Mesothelial cell of epicardium (in vitro differentiated cells): ENCODE results near the gene NACC2. TPM values are rescaled to one million over a fixed set of nuclear protein-coding genes. Genes with fewer than 3 reads are reported as not detected.

Experiments
- DNase-seq, 2 experiments: peaks; one replicate each; pipeline ENCODE4 v3.0.0; 2021; ENCODE audit warnings: low spot score in 2 of 2; ENCODE audit not compliant: unreplicated experiment in 2 of 2
- H3K27ac Mint-ChIP-seq: 2 replicates; pipeline ENCODE4 v1.8.0; 2021; ENCODE audit warnings: mixed read lengths
- H3K27me3 Mint-ChIP-seq: 2 replicates; pipeline ENCODE4 v1.8.0; 2021; ENCODE audit warnings: low read depth, mixed read lengths
- H3K36me3 Mint-ChIP-seq: 2 replicates; pipeline ENCODE4 v1.8.0; 2021; ENCODE audit warnings: mixed read lengths
- H3K4me1 Mint-ChIP-seq: 2 replicates; pipeline ENCODE4 v1.8.0; 2021; ENCODE audit warnings: mixed read lengths
- H3K4me3 Mint-ChIP-seq: 2 replicates; pipeline ENCODE4 v1.8.0; 2021; ENCODE audit warnings: mild to moderate bottlenecking, moderate library complexity, mixed read lengths
- H3K9me3 Mint-ChIP-seq: 2 replicates; pipeline ENCODE4 v1.8.0; 2021; ENCODE audit warnings: mixed read lengths
- CTCF ChIP-seq: fragments of 200-600 bp; sonication (generic); IDR thresholded peaks from one replicate; pipeline ENCODE4 v1.5.0; 2021; ENCODE audit warnings: antibody characterized with exemption; ENCODE audit not compliant: unreplicated experiment
- total RNA-seq: library from RNA; stranded (reverse); gene quantifications from 3 replicates; pipeline ENCODE4 v1.2.1, GENCODE V29; 2021

The NACC2 gene
- total RNA-seq, 1 donor from 2014 or later = 18.4 TPM

GRCh38 chr9:136023410-136024225 is 71.5 kb downstream of the NACC2 start:
- Mint-ChIP-seq H3K4me3 (no peak overlapping the region), H3K27ac (no peak overlapping the region)
- no peak for TF ChIP-seq CTCF

GRCh38 chr9:136022731-136023409 is 72.2 kb downstream of the NACC2 start:
- Mint-ChIP-seq H3K36me3 (peaks cover 12% of the 10 kb centered on the region), H3K4me1 (no peaks in the 10 kb centered on the region), H3K4me3 (no peak overlapping the region), H3K27ac (no peak overlapping the region), H3K9me3 (no peaks in the 10 kb centered on the region), H3K27me3 (no peaks in the 10 kb centered on the region)
- no peak for TF ChIP-seq CTCF
- no peak for DNase-seq

More at GRCh38 chr9:136023410-136024225, 71.5 kb downstream of the NACC2 start:
- Mint-ChIP-seq H3K9me3 (no peaks in the 10 kb centered on the region), H3K4me1 (no peaks in the 10 kb centered on the region), H3K36me3 (peaks cover 12% of the 10 kb centered on the region), H3K27me3 (no peaks in the 10 kb centered on the region)
- DNase-seq = no peak

- Mint-ChIP-seq H3K27ac (no peak overlapping the region), H3K4me3 (no peak overlapping the region), H3K27me3 (no peaks in the 10 kb centered on the region), H3K36me3 (peaks cover 9% of the 10 kb centered on the region), H3K4me1 (no peaks in the 10 kb centered on the region), H3K9me3 (no peaks in the 10 kb centered on the region)
- peak; percentile 37 for TF ChIP-seq CTCF
- DNase-seq = no peak
Measured at GRCh38 chr9:136021872-136022681, 73.0 kb downstream of the NACC2 start.

GRCh38 chr9:136021171-136021871 is 73.8 kb downstream of the NACC2 start:
- H3K9me3 Mint-ChIP-seq = no peaks in the 10 kb centered on the region
- no peaks in the 10 kb centered on the region for H3K27me3 Mint-ChIP-seq
- peaks cover 5% of the 10 kb centered on the region for H3K36me3 Mint-ChIP-seq
- no peak overlapping the region for H3K27ac Mint-ChIP-seq
- H3K4me3 Mint-ChIP-seq = no peak overlapping the region
- DNase-seq = no peak
- no peaks in the 10 kb centered on the region for H3K4me1 Mint-ChIP-seq
- TF ChIP-seq CTCF = no peak

- no peak overlapping the region for H3K4me3 Mint-ChIP-seq
- peaks cover 4% of the 10 kb centered on the region for H3K36me3 Mint-ChIP-seq
- no peak for DNase-seq
- H3K4me1 Mint-ChIP-seq = peaks cover 2% of the 10 kb centered on the region
- no peak for TF ChIP-seq CTCF
- H3K27me3 Mint-ChIP-seq = no peaks in the 10 kb centered on the region
- H3K9me3 Mint-ChIP-seq = no peaks in the 10 kb centered on the region
- no peak overlapping the region for H3K27ac Mint-ChIP-seq
Measured at GRCh38 chr9:136020671-136021070, 74.4 kb downstream of the NACC2 start.
